IMR-90 (cell line): Measurements from ENCODE around the gene BMX. TPM values are rescaled to one million over a fixed set of nuclear protein-coding genes. Genes with fewer than 3 reads are reported as not detected.

ENCODE experiments used
- ATAC-seq: fragments of 200-7000 bp; cut with Tn5 transposase; 2 replicates; pipeline ENCODE4 v1.9.1; 2020; ENCODE audit warnings: low read depth, mild to moderate bottlenecking, moderate library complexity
- BruUV-seq: library from RNA; stranded (reverse); fragments of 400-500 nt; replicated peaks from 2 replicates; lab custom pipeline; 2021; lab: Mats Ljungman, UMichigan
- CTCF ChIA-PET: fragments of 300-600 bp; formaldehyde crosslinking; extraction: SDS; loops from one replicate; lab custom pipeline; 2021; ENCODE audit warnings: antibody characterized with exemption; lab: Yijun Ruan, JAX
- POLR2A ChIA-PET: fragments of 300-600 bp; sonication (Branson Sonifier 250); formaldehyde crosslinking; loops from one replicate; lab custom pipeline; 2022; ENCODE audit warnings: antibody characterized with exemption; ENCODE audit not compliant: unreplicated experiment; lab: Charles Lee
- DNase-seq: peaks from one replicate; pipeline ENCODE4 v3.0.0; 2013
- H2AFZ ChIP-seq: replicated peaks from 2 replicates; pipeline ENCODE3; 2013; ENCODE audit warnings: low read length, mild to moderate bottlenecking; ENCODE audit not compliant: poor library complexity
- H2AK5ac ChIP-seq: 2 replicates; pipeline ENCODE4 v1.6.1; 2013; ENCODE audit warnings: low read depth, low read length, inconsistent platforms
- H2AK9ac ChIP-seq: replicated peaks from 2 replicates; pipeline ENCODE3; 2013; ENCODE audit warnings: mild to moderate bottlenecking, low read depth, low read length, moderate library complexity; ENCODE audit not compliant: poor library complexity
- H2BK120ac ChIP-seq: 2 replicates; pipeline ENCODE4 v1.6.1; 2013; ENCODE audit warnings: low read depth, low read length, inconsistent platforms
- H2BK15ac ChIP-seq: 3 replicates; pipeline ENCODE4 v1.6.1; 2013; ENCODE audit warnings: low read depth, low read length, inconsistent platforms
- H2BK20ac ChIP-seq: 2 replicates; pipeline ENCODE4 v1.6.1; 2013; ENCODE audit warnings: low read depth, mild to moderate bottlenecking, inconsistent platforms, low read length, moderate library complexity
- H2BK5ac ChIP-seq: 2 replicates; pipeline ENCODE4 v1.6.1; 2013; ENCODE audit warnings: mild to moderate bottlenecking, low read depth, low read length, inconsistent platforms; ENCODE audit not compliant: poor library complexity, severe bottlenecking
- H3K14ac ChIP-seq: replicated peaks from 2 replicates; pipeline ENCODE4 v1.6.1; 2013; ENCODE audit warnings: low read depth, low read length, inconsistent platforms
- H3K18ac ChIP-seq: 2 replicates; pipeline ENCODE4 v1.6.1; 2013; ENCODE audit warnings: low read depth, low read length, control low read depth
- H3K23ac ChIP-seq: 2 replicates; pipeline ENCODE4 v1.6.1; 2013; ENCODE audit warnings: low read depth, low read length, inconsistent platforms
- H3K27ac ChIP-seq: 2 replicates; pipeline ENCODE4 v1.5.1; 2013; ENCODE audit warnings: mild to moderate bottlenecking, control low read depth, low read length; ENCODE audit not compliant: insufficient read depth
- H3K27me3 ChIP-seq: 2 replicates; pipeline ENCODE4 v1.6.1; 2013; ENCODE audit warnings: low read length; ENCODE audit not compliant: control insufficient read depth, insufficient read depth
- H3K36me3 ChIP-seq: 2 replicates; pipeline ENCODE4 v1.6.1; 2013; ENCODE audit warnings: low read length, mixed read lengths; ENCODE audit not compliant: control insufficient read depth, insufficient read depth
- H3K4ac ChIP-seq: 2 replicates; pipeline ENCODE4 v1.6.1; 2013; ENCODE audit warnings: low read depth, low read length, inconsistent platforms
- H3K4me1 ChIP-seq: 2 replicates; pipeline ENCODE4 v1.6.1; 2013; ENCODE audit warnings: low read length, mixed read lengths; ENCODE audit not compliant: control insufficient read depth, insufficient read depth
- H3K4me2 ChIP-seq: 2 replicates; pipeline ENCODE4 v1.6.1; 2013; ENCODE audit warnings: low read depth, mild to moderate bottlenecking, control low read depth, low read length, moderate library complexity
- H3K4me3 ChIP-seq: 2 replicates; pipeline ENCODE4 v1.5.1; 2013; ENCODE audit warnings: low read depth, mild to moderate bottlenecking, control low read depth, low read length, moderate library complexity; ENCODE audit not compliant: insufficient read depth
- H3K56ac ChIP-seq: 2 replicates; pipeline ENCODE4 v1.6.1; 2013; ENCODE audit warnings: low read length, inconsistent platforms; ENCODE audit not compliant: insufficient read depth; ENCODE audit errors: extremely low read depth
- H3K79me1 ChIP-seq, 2 experiments: 2 replicates each; pipeline ENCODE4 v1.6.1; 2013; ENCODE audit warnings: low read length in 2 of 2, inconsistent platforms in 1 of 2, low read depth in 1 of 2
- H3K9ac ChIP-seq: 2 replicates; pipeline ENCODE4 v1.6.1; 2013; ENCODE audit warnings: low read depth, low read length, control low read depth
- H3K9me1 ChIP-seq: 2 replicates; pipeline ENCODE4 v1.6.1; 2013; ENCODE audit warnings: low read length, inconsistent platforms; ENCODE audit not compliant: insufficient read depth
- H3K9me3 ChIP-seq: 2 replicates; pipeline ENCODE4 v1.6.1; 2013; ENCODE audit warnings: low read length; ENCODE audit not compliant: control insufficient read depth, insufficient read depth
- H4K20me1 ChIP-seq: 2 replicates; pipeline ENCODE4 v1.6.1; 2013; ENCODE audit warnings: low read length, inconsistent platforms; ENCODE audit not compliant: insufficient read depth
- H4K5ac ChIP-seq: 2 replicates; pipeline ENCODE4 v1.6.1; 2013; ENCODE audit warnings: mild to moderate bottlenecking, low read depth, low read length, control low read depth
- H4K8ac ChIP-seq, 2 experiments: 2 replicates each; pipeline ENCODE4 v1.6.1; 2013; ENCODE audit warnings: low read depth in 2 of 2, low read length in 2 of 2, control low read depth in 1 of 2, inconsistent platforms in 1 of 2
- H4K91ac ChIP-seq: 2 replicates; pipeline ENCODE4 v1.6.1; 2013; ENCODE audit warnings: low read depth, low read length, inconsistent platforms; ENCODE audit not compliant: insufficient read depth
- BHLHE40 ChIP-seq: fragments of 150-350 bp; IDR thresholded peaks from 2 replicates; pipeline ENCODE4 v1.6.1; 2016; ENCODE audit warnings: mild to moderate bottlenecking, low read depth, low read length
- CEBPB ChIP-seq: IDR thresholded peaks from 2 replicates; pipeline ENCODE4 v1.6.1; 2012; ENCODE audit warnings: low read depth, low read length, improper control_type of control experiment
- CHD1 ChIP-seq: IDR thresholded peaks from 2 replicates; pipeline ENCODE4 v1.6.1; 2012; ENCODE audit warnings: low read depth, low read length, improper control_type of control experiment
- FOS ChIP-seq: fragments of 150-350 bp; IDR thresholded peaks from 2 replicates; pipeline ENCODE4 v1.6.1; 2016; ENCODE audit warnings: low read depth, low read length
- MAFK ChIP-seq: IDR thresholded peaks from 2 replicates; pipeline ENCODE4 v1.6.1; 2012; ENCODE audit warnings: low read depth, low read length, improper control_type of control experiment
- MAZ ChIP-seq: IDR thresholded peaks from 2 replicates; pipeline ENCODE4 v1.6.1; 2012; ENCODE audit warnings: low read depth, mild to moderate bottlenecking, low read length, improper control_type of control experiment, moderate library complexity, borderline replicate concordance
- MXI1 ChIP-seq: IDR thresholded peaks from 2 replicates; pipeline ENCODE4 v1.6.1; 2012; ENCODE audit warnings: low read depth, mild to moderate bottlenecking, low read length, moderate library complexity, borderline replicate concordance
- NFE2L2 ChIP-seq: fragments of 150-350 bp; IDR thresholded peaks from 2 replicates; pipeline ENCODE4 v1.6.1; 2016; ENCODE audit warnings: low read depth, mild to moderate bottlenecking, low read length
- POLR2A ChIP-seq: IDR thresholded peaks from 2 replicates; pipeline ENCODE4 v1.6.1; 2012; ENCODE audit warnings: mild to moderate bottlenecking, low read depth, low read length
- RAD21 ChIP-seq: IDR thresholded peaks from 2 replicates; pipeline ENCODE4 v1.6.1; 2012; ENCODE audit warnings: low read length, improper control_type of control experiment
- RCOR1 ChIP-seq: IDR thresholded peaks from 2 replicates; pipeline ENCODE4 v1.6.1; 2012; ENCODE audit warnings: mild to moderate bottlenecking, low read length, improper control_type of control experiment; ENCODE audit not compliant: insufficient replicate concordance
- RFX5 ChIP-seq: IDR thresholded peaks from 2 replicates; pipeline ENCODE4 v1.8.0; 2012; ENCODE audit warnings: low read depth, mild to moderate bottlenecking, low read length, moderate library complexity
- SMC3 ChIP-seq: fragments of 150-350 bp; IDR thresholded peaks from 2 replicates; pipeline ENCODE4 v1.6.1; 2016; ENCODE audit warnings: low read depth, mild to moderate bottlenecking, antibody characterized with exemption, low read length, moderate library complexity
- USF2 ChIP-seq: fragments of 150-350 bp; IDR thresholded peaks from 2 replicates; pipeline ENCODE4 v1.6.1; 2017; ENCODE audit warnings: mild to moderate bottlenecking, antibody characterized with exemption, low read length, low read depth
- WGBS, 2 experiments: methylation state at CpG; one replicate each; pipeline versions ENCODE4 v1.1.5 to v1.1.7; 2013; ENCODE audit warnings: missing lambda C conversion rate in 2 of 2; ENCODE audit not compliant: insufficient read length in 1 of 2; ENCODE audit errors: extremely low coverage in 2 of 2; 5-methylcytosine and 5-hydroxymethylcytosine counted together
- dilution Hi-C: fragments of 300-500 bp; cut with HindIII; formaldehyde crosslinking; loops from one replicate; pipeline ENCODE4 v1.14.3; 2018; ENCODE audit warnings: low sequenced_read_pairs; ENCODE audit not compliant: unreplicated experiment
- in situ Hi-C: fragments of 300-500 bp; cut with MboI; formaldehyde crosslinking; loops from 3 replicates; pipeline ENCODE4 v1.14.3; 2019; ENCODE audit warnings: low sequenced_read_pairs, inconsistent platforms, mixed read lengths
- intact Hi-C: fragments of 100-400 bp; cut with micrococcal nuclease; formaldehyde crosslinking; loops from 2 replicates; pipeline ENCODE4 v1.10.0; 2022
- polyA plus RNA-seq, 3 experiments: library from polyadenylated mRNA; depleted of rRNA; stranded (reverse); fragments of >200 nt; gene quantifications; 2 replicates each; pipeline ENCODE4 v1.2.3, GENCODE V29; 2012; ENCODE audit warnings: low replicate concordance in 1 of 3
- total RNA-seq: library from RNA; depleted of rRNA; stranded (reverse); fragments of >200 nt; gene quantifications from 2 replicates; pipeline ENCODE4 v1.2.3, GENCODE V29; 2012
- TF ChIP-seq, protein P1 (sequence below): conservative IDR thresholded peaks from 2 replicates; pipeline ENCODE4 v1.5.1; 2012; ENCODE audit warnings: mild to moderate bottlenecking, low read depth, low read length, improper control_type of control experiment
- TF ChIP-seq, protein P2 (sequence below): fragments of 150-350 bp; IDR thresholded peaks from 2 replicates; pipeline ENCODE4 v1.6.1; 2016; ENCODE audit warnings: low read depth, mild to moderate bottlenecking, low read length, moderate library complexity, borderline replicate concordance

BMX gene
- total and polyA plus RNA-seq, 2 of the 4 experiments (the other 2 are of a cell fraction), result not detected

DNA sequence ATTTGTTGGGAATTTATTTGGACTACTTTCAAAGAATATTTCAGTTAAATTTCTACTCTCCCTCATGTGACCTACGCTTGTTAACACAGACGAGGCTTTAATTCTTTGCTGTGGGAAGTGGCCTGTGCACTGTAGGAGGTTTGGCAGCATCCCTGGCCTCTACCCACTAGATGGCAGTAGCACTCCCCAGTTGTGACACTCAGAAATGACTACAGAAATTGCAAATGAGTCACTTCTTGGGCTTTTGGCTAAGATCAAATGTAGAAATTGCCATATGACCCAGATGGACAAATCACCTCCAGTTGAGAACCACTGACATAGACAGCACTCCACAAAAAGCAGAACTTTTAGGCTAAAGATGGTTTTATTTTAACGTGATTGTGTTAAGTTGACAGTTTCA lies 29.6 kb upstream of the BMX start:
- Histone ChIP-seq H3K27me3 (peaks cover 2% of the 10 kb centered on the region), H3K27ac (no peak overlapping the region), H2AK5ac (no peak overlapping the region), H4K20me1 (no peaks in the 10 kb centered on the region), H2BK5ac (no peak overlapping the region), H2BK15ac (no peak overlapping the region), H3K36me3 (no peaks in the 10 kb centered on the region), H4K91ac (no peak overlapping the region), H2BK20ac (no peak overlapping the region), H2AFZ (no peak overlapping the region), H4K8ac (no peak overlapping the region), H3K4me1 (peaks cover 2% of the 10 kb centered on the region), H3K4me2 (no peak overlapping the region), H2AK9ac (no peak overlapping the region), H2BK120ac (no peak overlapping the region), H3K79me1 (no peaks in the 10 kb centered on the region), H3K14ac (no peak overlapping the region), H3K9me1 (no peaks in the 10 kb centered on the region), H3K18ac (no peak overlapping the region), H3K9ac (no peak overlapping the region), H3K9me3 (no peaks in the 10 kb centered on the region), H3K23ac (no peak overlapping the region), H3K56ac (no peak overlapping the region), H3K4ac (no peak overlapping the region), H4K5ac (no peak overlapping the region), H3K4me3 (no peak overlapping the region)
- peak; percentile 83 for ATAC-seq
- peak; percentile 65 for DNase-seq
- TF ChIP-seq MXI1, result no peak
- no peak for TF ChIP-seq NFE2L2
- no peak for TF ChIP-seq RCOR1
- peak; percentile 73 for TF ChIP-seq RAD21
- no peak for TF ChIP-seq BHLHE40
- TF ChIP-seq POLR2A, result no peak
- peak; percentile 32; the same call in 1 of the 2 replicates for TF ChIP-seq CEBPB
- peak; percentile 56; the same call in 1 of the 2 replicates for TF ChIP-seq USF2
- TF ChIP-seq FOS, result no peak
- no peak for TF ChIP-seq MAFK
- no peak for TF ChIP-seq MAZ
- no peak for TF ChIP-seq CHD1
- TF ChIP-seq, protein P1, sequence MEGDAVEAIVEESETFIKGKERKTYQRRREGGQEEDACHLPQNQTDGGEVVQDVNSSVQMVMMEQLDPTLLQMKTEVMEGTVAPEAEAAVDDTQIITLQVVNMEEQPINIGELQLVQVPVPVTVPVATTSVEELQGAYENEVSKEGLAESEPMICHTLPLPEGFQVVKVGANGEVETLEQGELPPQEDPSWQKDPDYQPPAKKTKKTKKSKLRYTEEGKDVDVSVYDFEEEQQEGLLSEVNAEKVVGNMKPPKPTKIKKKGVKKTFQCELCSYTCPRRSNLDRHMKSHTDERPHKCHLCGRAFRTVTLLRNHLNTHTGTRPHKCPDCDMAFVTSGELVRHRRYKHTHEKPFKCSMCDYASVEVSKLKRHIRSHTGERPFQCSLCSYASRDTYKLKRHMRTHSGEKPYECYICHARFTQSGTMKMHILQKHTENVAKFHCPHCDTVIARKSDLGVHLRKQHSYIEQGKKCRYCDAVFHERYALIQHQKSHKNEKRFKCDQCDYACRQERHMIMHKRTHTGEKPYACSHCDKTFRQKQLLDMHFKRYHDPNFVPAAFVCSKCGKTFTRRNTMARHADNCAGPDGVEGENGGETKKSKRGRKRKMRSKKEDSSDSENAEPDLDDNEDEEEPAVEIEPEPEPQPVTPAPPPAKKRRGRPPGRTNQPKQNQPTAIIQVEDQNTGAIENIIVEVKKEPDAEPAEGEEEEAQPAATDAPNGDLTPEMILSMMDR, result peak; percentile 81
- TF ChIP-seq, protein P2, sequence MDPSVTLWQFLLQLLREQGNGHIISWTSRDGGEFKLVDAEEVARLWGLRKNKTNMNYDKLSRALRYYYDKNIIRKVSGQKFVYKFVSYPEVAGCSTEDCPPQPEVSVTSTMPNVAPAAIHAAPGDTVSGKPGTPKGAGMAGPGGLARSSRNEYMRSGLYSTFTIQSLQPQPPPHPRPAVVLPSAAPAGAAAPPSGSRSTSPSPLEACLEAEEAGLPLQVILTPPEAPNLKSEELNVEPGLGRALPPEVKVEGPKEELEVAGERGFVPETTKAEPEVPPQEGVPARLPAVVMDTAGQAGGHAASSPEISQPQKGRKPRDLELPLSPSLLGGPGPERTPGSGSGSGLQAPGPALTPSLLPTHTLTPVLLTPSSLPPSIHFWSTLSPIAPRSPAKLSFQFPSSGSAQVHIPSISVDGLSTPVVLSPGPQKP, result no peak
- peak; percentile 64 for TF ChIP-seq SMC3
- TF ChIP-seq RFX5, result no peak
- dilution Hi-C loops, result no loop called here
- CTCF ChIA-PET, result interaction anchor here (0.6 kb wide), 1 partner anchor 89 kb away, joined by 3 read pairs; no protein-coding TSS in a partner anchor
- intact Hi-C loops, result loop anchor here (1.0 to 10.0 kb wide), 3 partner anchors 94 to 1224 kb away; no protein-coding TSS in a partner anchor
- POLR2A ChIA-PET, result no interaction called here
- no CpG with 5 or more reads among the region's 3 CpGs for WGBS, 2 experiments
- BruUV-seq, result no TSS peak
- in situ Hi-C loops, result no loop called here
